ENCODE results near the gene D2HGDH. TPM values are rescaled to one million over a fixed set of nuclear protein-coding genes. Genes with fewer than 3 reads are reported as not detected.

Gene D2HGDH
- total and polyA plus RNA-seq, 2 experiments from 2014 or later = 3.7 to 17.3 TPM

DNA sequence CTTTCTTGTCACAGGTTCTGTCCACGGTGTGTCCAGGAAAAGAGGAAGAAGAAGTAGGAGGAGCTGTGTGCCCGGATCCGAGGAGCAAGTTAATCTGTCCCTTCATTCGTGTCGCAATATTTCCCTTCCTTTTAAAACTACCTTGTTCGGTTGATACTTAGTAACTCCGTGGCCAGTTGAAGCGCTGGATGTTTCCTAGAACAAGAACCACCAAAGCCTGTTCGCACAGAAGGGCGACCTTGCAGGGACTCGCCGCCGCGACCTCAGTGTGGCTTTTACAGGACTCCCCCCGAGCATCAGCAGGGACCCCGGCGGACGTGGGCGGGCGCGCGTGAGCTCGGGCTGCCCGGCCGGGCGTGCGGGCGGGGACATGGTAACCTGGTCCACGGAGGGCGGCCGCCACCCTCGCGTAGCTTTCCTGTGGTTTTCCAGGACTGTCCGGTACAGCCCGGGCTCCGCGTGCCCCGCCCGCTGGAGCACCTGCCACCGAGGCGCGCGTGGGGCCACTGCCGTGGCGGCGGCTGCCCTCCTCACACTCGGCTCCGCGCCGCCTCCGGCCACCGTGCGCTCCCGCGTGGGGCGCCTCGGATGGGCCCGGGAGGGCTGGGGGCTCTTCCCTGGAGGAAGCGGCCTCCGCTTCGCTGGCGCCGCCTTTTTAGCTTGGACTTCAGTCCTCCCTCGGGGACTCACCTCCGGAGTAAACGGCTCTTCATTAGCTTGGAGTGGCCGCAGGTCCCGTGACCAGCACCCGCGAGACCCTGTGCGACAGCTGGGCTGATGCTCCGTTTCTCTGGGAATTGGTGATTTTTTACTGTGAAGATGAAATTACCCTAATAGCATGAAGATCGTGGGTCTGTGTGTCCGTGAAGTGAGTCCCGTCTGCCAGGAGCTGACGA, 9.2 kb upstream of the D2HGDH start (continued):
- no peak for TF ChIP-seq POLR2AphosphoS5 (IDR thresholded peaks at IDR 0.05; ENCODE audit: low read depth)
- no peak for TF ChIP-seq REST (IDR thresholded peaks at IDR 0.05; ENCODE audit: unreplicated experiment)
- TF ChIP-seq CTCF (conservative IDR thresholded peaks at IDR 0.05; ENCODE audit: low read depth in 2 of 2) = no peak

- Mint-ChIP-seq H3K36me3 (ENCODE audit: low read depth) (peaks cover 40% of the 10 kb centered on the region), H3K27me3 (ENCODE audit: insufficient read depth, low read depth, poor library complexity) (peaks cover 14% of the 10 kb centered on the region), H3K27ac (no peak overlapping the region), H3K4me1 (no peaks in the 10 kb centered on the region), H3K9me3 (peaks cover 25% of the 10 kb centered on the region), H3K4me3 (no peak overlapping the region)
- DNase-seq (ENCODE audit: low spot score) = no peak
- no peaks in the 10 kb centered on the region; the same call in 1 of the 2 replicates for H3K4me1 ChIP-seq (ENCODE audit: insufficient read depth)
- no peak overlapping the region for H3K4me3 ChIP-seq
- no peak overlapping the region for H3K4me2 ChIP-seq
- H3K27me3 ChIP-seq (ENCODE audit: insufficient read depth) = no peaks in the 10 kb centered on the region
- no peaks in the 10 kb centered on the region for H3K79me2 ChIP-seq (replicated peaks; ENCODE audit: insufficient read depth)
- peaks cover 5% of the 10 kb centered on the region for H4K20me1 ChIP-seq (replicated peaks; ENCODE audit: insufficient read depth)
- H3K9me2 ChIP-seq (ENCODE audit: insufficient read depth) = no peaks in the 10 kb centered on the region
- H3K36me3 ChIP-seq (ENCODE audit: insufficient read depth) = peaks cover 7% of the 10 kb centered on the region
- no peak for TF ChIP-seq ZNF331 (CRISPR knock-in tag; IDR thresholded peaks at IDR 0.05; ENCODE audit: low read depth)
- TF ChIP-seq POLR2AphosphoS5 (IDR thresholded peaks at IDR 0.05; ENCODE audit: low read depth) = no peak
- TF ChIP-seq CTCF (conservative IDR thresholded peaks at IDR 0.05; ENCODE audit: low read depth in 2 of 2) = no peak
- no peak overlapping the region for H3K27ac ChIP-seq (ENCODE audit: low read depth)
- no peak for ATAC-seq
- no peak overlapping the region for H2AFZ ChIP-seq
- no peaks in the 10 kb centered on the region for H3F3A ChIP-seq (replicated peaks; ENCODE audit: low read depth)
Observed at GRCh38 chr2:241726459-241726858, 8.0 kb upstream of the D2HGDH start.
